ENCODE measurements around the gene OOSP4A. TPM values are rescaled to one million over a fixed set of nuclear protein-coding genes. Genes with fewer than 3 reads are reported as not detected.

The OOSP4A gene
- polyA plus RNA-seq, 1 donor from 2014 or later: not detected

- TF ChIP-seq TAF1 (IDR thresholded peaks at IDR 0.05; ENCODE audit: low read depth) (no peak), EP300 (conservative IDR thresholded peaks at IDR 0.05; ENCODE audit: poor library complexity, severe bottlenecking) (no peak), EZH2 (IDR thresholded peaks at IDR 0.05; ENCODE audit: borderline replicate concordance, insufficient read depth, low read length, poor library complexity, severe bottlenecking) (no peak), REST (IDR thresholded peaks at IDR 0.05; ENCODE audit: borderline replicate concordance) (no peak), SMC3 (conservative IDR thresholded peaks at IDR 0.05; ENCODE audit: poor library complexity) (no peak), RAD21 (conservative IDR thresholded peaks at IDR 0.05) (no peak), MXI1 (conservative IDR thresholded peaks at IDR 0.05; ENCODE audit: poor library complexity, severe bottlenecking) (no peak), POLR2AphosphoS5 (IDR thresholded peaks at IDR 0.05) (no peak)
- TF ChIP-seq, protein P1, sequence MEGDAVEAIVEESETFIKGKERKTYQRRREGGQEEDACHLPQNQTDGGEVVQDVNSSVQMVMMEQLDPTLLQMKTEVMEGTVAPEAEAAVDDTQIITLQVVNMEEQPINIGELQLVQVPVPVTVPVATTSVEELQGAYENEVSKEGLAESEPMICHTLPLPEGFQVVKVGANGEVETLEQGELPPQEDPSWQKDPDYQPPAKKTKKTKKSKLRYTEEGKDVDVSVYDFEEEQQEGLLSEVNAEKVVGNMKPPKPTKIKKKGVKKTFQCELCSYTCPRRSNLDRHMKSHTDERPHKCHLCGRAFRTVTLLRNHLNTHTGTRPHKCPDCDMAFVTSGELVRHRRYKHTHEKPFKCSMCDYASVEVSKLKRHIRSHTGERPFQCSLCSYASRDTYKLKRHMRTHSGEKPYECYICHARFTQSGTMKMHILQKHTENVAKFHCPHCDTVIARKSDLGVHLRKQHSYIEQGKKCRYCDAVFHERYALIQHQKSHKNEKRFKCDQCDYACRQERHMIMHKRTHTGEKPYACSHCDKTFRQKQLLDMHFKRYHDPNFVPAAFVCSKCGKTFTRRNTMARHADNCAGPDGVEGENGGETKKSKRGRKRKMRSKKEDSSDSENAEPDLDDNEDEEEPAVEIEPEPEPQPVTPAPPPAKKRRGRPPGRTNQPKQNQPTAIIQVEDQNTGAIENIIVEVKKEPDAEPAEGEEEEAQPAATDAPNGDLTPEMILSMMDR (IDR thresholded peaks at IDR 0.05; ENCODE audit: poor library complexity, severe bottlenecking): no peak
- Histone ChIP-seq H3K36me3 (ENCODE audit: insufficient read depth, low read length) (no peaks in the 10 kb centered on the region), H3K4me2 (ENCODE audit: low read length) (no peak overlapping the region), H3K4me3 (ENCODE audit: low read length) (no peak overlapping the region), H3K27ac (ENCODE audit: low read length) (no peak overlapping the region), H3K79me2 (replicated peaks; ENCODE audit: insufficient read depth, low read length) (no peaks in the 10 kb centered on the region), H3F3A (ENCODE audit: insufficient read depth, low read length, poor library complexity, severe bottlenecking) (no peaks in the 10 kb centered on the region), H3K9me3 (ENCODE audit: low read length) (no peaks in the 10 kb centered on the region), H3K9me2 (ENCODE audit: insufficient read depth, low read length) (no peaks in the 10 kb centered on the region), H2AFZ (ENCODE audit: low read depth, low read length) (no peak overlapping the region), H3K27me3 (ENCODE audit: insufficient read depth, low read depth, low read length) (no peaks in the 10 kb centered on the region), H4K20me1 (ENCODE audit: insufficient read depth) (no peaks in the 10 kb centered on the region), H3K9ac (ENCODE audit: low read length) (no peak overlapping the region)
Observed at GRCh38 chr11:59943997-59944714, 19.7 kb upstream of the OOSP4A start.

- H3K27ac ChIP-seq (ENCODE audit: low read length): no peak overlapping the region
- no peak overlapping the region for H3K4me3 ChIP-seq (ENCODE audit: low read length)
- no peaks in the 10 kb centered on the region for H3K9me3 ChIP-seq (ENCODE audit: low read length)
- no peaks in the 10 kb centered on the region for H3K27me3 ChIP-seq (ENCODE audit: insufficient read depth, low read depth, low read length)
- H4K20me1 ChIP-seq (ENCODE audit: insufficient read depth): no peaks in the 10 kb centered on the region
- no peaks in the 10 kb centered on the region for H3K79me2 ChIP-seq (replicated peaks; ENCODE audit: insufficient read depth, low read length)
- H3F3A ChIP-seq (ENCODE audit: insufficient read depth, low read length, poor library complexity, severe bottlenecking): no peaks in the 10 kb centered on the region
- H3K9me2 ChIP-seq (ENCODE audit: insufficient read depth, low read length): no peaks in the 10 kb centered on the region
- TF ChIP-seq SMC3 (conservative IDR thresholded peaks at IDR 0.05; ENCODE audit: poor library complexity) (no peak), EP300 (conservative IDR thresholded peaks at IDR 0.05; ENCODE audit: poor library complexity, severe bottlenecking) (no peak), MXI1 (conservative IDR thresholded peaks at IDR 0.05; ENCODE audit: poor library complexity, severe bottlenecking) (no peak)
- no peak overlapping the region for H3K4me2 ChIP-seq (ENCODE audit: low read length)
- no peak overlapping the region for H3K9ac ChIP-seq (ENCODE audit: low read length)
- H2AFZ ChIP-seq (ENCODE audit: low read depth, low read length): no peak overlapping the region
- no peaks in the 10 kb centered on the region for H3K36me3 ChIP-seq (ENCODE audit: insufficient read depth, low read length)
Observed at GRCh38 chr11:59944720-59945119, 19.1 kb upstream of the OOSP4A start.

Measured in neural cell (in vitro differentiated cells).